ENCODE measurements around the gene PIEZO2. TPM values are rescaled to one million over a fixed set of nuclear protein-coding genes. Genes with fewer than 3 reads are reported as not detected.

PIEZO2 gene
- total and polyA plus RNA-seq, 2 of the 8 experiments (the other 6 are each of a cell fraction or from before 2014, with no cell fraction given), result 4.7 to 16.5 TPM

- Histone ChIP-seq H2AK5ac (ENCODE audit: low read depth, low read length) (no peak overlapping the region), H4K5ac (ENCODE audit: insufficient read length, low read depth, low read length) (no peak overlapping the region), H3K79me1 (ENCODE audit: low read depth, low read length) (no peaks in the 10 kb centered on the region), H2BK12ac (ENCODE audit: low read depth, low read length) (no peak overlapping the region), H3K23me2 (ENCODE audit: low read depth, low read length) (no peaks in the 10 kb centered on the region), H3K4me1 (replicated peaks in 1 of 4; ENCODE audit: control insufficient read depth in 3 of 4, insufficient read depth in 4 of 4, low read length in 3 of 4) (peaks cover 0 to 6% (median 3%) of the 10 kb centered on the region in 4 experiments; a peak in 4 of 7 replicates), H3K27me3 (replicated peaks in 1 of 4; ENCODE audit: control insufficient read depth in 3 of 4, extremely low read depth in 1 of 4, insufficient read depth in 3 of 4, low read length in 3 of 4) (no peaks in the 10 kb centered on the region), H4K91ac (replicated peaks; ENCODE audit: insufficient read length, low read length) (no peak overlapping the region), H3K4ac (replicated peaks; ENCODE audit: insufficient read length, low read depth, low read length) (no peak overlapping the region), H3K4me2 (ENCODE audit: insufficient read depth in 1 of 2, low read depth in 2 of 2, low read length in 2 of 2) (no peak overlapping the region), H3K79me2 (ENCODE audit: control insufficient read depth in 1 of 2, insufficient read depth in 2 of 2, low read length in 2 of 2) (no peaks in the 10 kb centered on the region), H3K4me3 (ENCODE audit: extremely low read depth in 1 of 4, insufficient read depth in 2 of 4, low read depth in 3 of 4, low read length in 4 of 4) (no peak overlapping the region), H3K18ac (ENCODE audit: extremely low read depth, low read length) (no peak overlapping the region), H2BK15ac (ENCODE audit: low read length) (no peak overlapping the region), H3K9me3 (ENCODE audit: insufficient read depth in 2 of 2, low read depth in 1 of 2, low read length in 1 of 2) (peaks cover 0 to 2% of the 10 kb centered on the region in 2 experiments; a peak in 1 of 4 replicates), H3K27ac (ENCODE audit: low read depth, low read length) (no peak overlapping the region), H4K8ac (ENCODE audit: extremely low read depth, insufficient read depth, low read length) (no peak overlapping the region), H3K23ac (ENCODE audit: insufficient read length) (no peak overlapping the region), H4K20me1 (replicated peaks in 1 of 2; ENCODE audit: control insufficient read depth in 1 of 2, insufficient read depth in 2 of 2, low read length in 2 of 2) (no peaks in the 10 kb centered on the region), H2AFZ (ENCODE audit: low read length) (no peak overlapping the region), H3K9ac (replicated peaks in 1 of 4; ENCODE audit: extremely low read depth in 1 of 4, low read depth in 3 of 4, low read length in 3 of 4) (no peak overlapping the region), H2BK20ac (ENCODE audit: low read length) (no peak overlapping the region), H2BK120ac (replicated peaks; ENCODE audit: low read depth, low read length) (no peak overlapping the region), H3K56ac (replicated peaks; ENCODE audit: insufficient read length, low read depth, low read length) (no peak overlapping the region), H3K36me3 (ENCODE audit: control insufficient read depth in 2 of 4, insufficient read depth in 4 of 4, low read length in 3 of 4) (no peaks in the 10 kb centered on the region), H3K14ac (ENCODE audit: insufficient read length) (no peak overlapping the region), H2BK5ac (ENCODE audit: low read depth, low read length) (no peak overlapping the region)
- ChIA-PET CTCF (ENCODE audit: partially characterized antibody) (no interaction called here), POLR2A (ENCODE audit: partially characterized antibody) (no interaction called here)
- 93% methylated on average over 2 of the region's 2 CpGs; no CpG with 5 or more reads in 1 of the 2 experiments for WGBS, 2 experiments (ENCODE audit: extremely low coverage in 1 of 2, insufficient coverage in 1 of 2, insufficient read length in 1 of 2, insufficient replicate concordance in 2 of 2, low coverage in 1 of 2, low lambda C conversion rate in 2 of 2, missing lambda C conversion rate in 1 of 2)
- DNase-seq (ENCODE audit: low read depth in 1 of 2, low spot score in 2 of 2), result no peak
- TF ChIP-seq, protein P1, sequence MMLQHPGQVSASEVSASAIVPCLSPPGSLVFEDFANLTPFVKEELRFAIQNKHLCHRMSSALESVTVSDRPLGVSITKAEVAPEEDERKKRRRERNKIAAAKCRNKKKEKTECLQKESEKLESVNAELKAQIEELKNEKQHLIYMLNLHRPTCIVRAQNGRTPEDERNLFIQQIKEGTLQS (IDR thresholded peaks at IDR 0.05; ENCODE audit: insufficient read depth, low read depth, low read length), result no peak
- no peak for FAIRE-seq
Observed at GRCh38 chr18:11064106-11064505, 85.3 kb downstream of the PIEZO2 start.
